ENCODE data around the gene CYP3A7.
"Not testable (repeated sequence)": the region's sequence is repeated elsewhere in the genome, so short reads cannot be mapped to it uniquely, and the experiment has no call there.

The CYP3A7 gene

DNA sequence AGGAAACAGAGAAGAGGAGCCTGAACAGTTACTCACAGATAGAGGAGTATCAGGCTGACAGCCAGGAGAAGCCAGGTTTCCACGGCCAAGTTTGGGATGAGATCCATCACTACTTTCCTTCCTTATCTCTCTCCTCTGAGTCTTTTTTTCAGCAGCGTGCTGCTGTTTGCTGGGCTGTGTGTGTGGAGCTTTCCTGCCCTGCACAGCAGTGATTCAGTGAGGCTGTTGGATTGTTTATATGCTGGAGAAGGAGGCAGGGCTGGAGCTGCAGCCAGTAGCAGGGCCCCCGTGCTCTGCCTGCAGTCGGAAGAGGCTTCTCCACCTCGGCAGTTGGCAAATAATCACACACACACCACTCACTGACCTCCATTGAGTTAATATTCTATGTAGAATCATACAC is at the start of gene CYP3A7:
CYP3A7 (minus strand) TSS at position 210 of the 400 bp plus-strand sequence; CDS start at position 107, 103 bp downstream.
- DNase-seq = no peak

GRCh38 chr7:99784007-99784406 is 49.0 kb upstream of the CYP3A7 start, which contains the start of gene CYP3A4:
CYP3A4 (minus strand) TSS chr7:99784184; CDS start chr7:99784081, 103 bp downstream.
- no peak for DNase-seq

DNA sequence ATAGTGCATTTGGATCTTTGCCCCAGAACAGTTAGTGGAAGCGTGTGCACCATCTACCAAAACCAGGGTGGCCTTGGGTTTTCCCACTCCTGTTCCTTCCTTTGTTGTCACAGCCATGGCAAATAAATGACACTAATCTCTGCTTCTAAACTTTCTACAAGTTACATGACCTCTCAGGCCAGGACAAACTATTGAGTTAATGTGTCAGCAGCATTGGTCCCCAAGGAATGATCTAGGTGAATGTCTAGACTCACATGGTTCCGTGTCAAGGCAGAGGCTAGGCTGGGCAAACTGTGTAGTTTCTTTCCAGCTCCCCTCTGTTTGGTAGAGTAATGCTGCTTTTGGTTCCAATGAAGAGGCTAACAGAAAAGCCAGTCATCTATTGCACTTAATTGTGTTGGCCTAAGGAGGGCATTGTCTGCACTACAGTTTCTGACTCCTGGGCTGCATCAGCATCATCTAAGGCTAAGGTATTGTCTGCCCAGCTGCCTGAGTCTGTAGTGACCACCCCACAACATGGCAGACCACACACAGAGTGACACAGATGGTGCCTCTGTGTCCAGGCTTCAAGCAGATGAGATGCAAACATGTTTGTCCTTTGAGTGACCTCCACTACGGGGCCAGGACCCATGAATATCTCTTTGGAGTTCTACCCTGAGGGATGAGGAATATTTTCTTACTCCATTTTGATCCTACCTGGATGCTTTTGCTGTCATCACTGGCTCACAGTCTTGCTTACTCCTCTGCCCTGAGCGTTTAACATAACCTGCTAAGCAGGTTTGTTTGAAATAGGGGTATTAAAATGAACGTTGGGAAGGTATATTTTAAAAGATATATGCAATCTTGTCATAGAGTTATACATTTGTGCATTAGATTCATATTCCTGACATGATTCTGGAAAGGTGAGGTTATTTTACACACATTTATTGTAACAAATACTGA is 47.3 kb upstream of the CYP3A7 start:
- DNase-seq = no peak

- no peak for DNase-seq
Measured at GRCh38 chr7:99780588-99780987, 45.6 kb upstream of the CYP3A7 start.

GRCh38 chr7:99779949-99780348 is 45.0 kb upstream of the CYP3A7 start:
- no peak for DNase-seq

GRCh38 chr7:99778880-99779279 is 43.9 kb upstream of the CYP3A7 start:
- no peak for DNase-seq

DNA sequence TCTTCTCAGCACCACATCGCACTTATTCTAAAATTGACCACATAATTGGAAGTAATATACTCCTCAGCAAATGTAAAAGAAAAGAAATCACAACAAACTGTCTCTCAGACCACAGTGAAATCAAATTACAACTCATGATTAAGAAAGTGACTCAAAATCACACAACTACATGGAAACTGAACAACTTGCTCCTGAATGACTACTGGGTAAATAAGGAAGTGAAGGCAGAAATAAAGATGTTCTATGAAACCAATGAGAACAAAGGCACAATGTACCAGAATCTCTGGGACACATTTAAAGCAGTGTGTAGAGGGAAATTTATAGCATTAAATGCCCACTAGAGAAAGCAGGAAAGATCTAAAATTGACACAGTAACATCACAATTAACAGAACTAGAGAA is 38.4 kb upstream of the CYP3A7 start:
- DNase-seq = not testable (repeated sequence)

GRCh38 chr7:99772565-99772964 is 37.6 kb upstream of the CYP3A7 start:
- DNase-seq = no peak

- not testable (repeated sequence) for DNase-seq
Measured at GRCh38 chr7:99769494-99769893, 34.5 kb upstream of the CYP3A7 start.

DNA sequence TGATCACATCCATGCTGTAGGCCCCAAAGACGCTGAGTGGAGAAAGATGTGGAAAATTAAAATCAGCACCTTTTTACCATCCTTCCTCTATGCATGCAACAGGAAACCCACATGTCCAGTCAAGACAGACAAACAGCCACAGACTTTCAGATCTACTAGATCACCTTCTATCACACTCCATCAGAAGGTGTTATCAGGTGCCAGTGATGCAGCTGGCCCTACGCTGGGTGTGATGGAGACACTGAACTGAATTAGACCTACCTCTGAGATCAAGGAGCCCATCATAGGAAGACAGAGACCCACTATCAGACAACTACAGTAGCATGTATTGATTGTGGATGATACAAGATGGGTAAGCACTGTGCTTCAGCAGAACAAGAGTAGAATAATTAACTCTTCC is 33.5 kb upstream of the CYP3A7 start:
- DNase-seq = no peak

- DNase-seq = no peak
Measured at GRCh38 chr7:99767662-99768061, 32.7 kb upstream of the CYP3A7 start.

- DNase-seq = no peak
Measured at GRCh38 chr7:99766484-99767099, 31.6 kb upstream of the CYP3A7 start.

GRCh38 chr7:99764478-99764877 is 29.5 kb upstream of the CYP3A7 start:
- DNase-seq = no peak

- no peak for DNase-seq
Measured at GRCh38 chr7:99762680-99763327, 27.8 kb upstream of the CYP3A7 start.

- DNase-seq = no peak
Measured at GRCh38 chr7:99755085-99755484, 20.1 kb upstream of the CYP3A7 start.

DNA sequence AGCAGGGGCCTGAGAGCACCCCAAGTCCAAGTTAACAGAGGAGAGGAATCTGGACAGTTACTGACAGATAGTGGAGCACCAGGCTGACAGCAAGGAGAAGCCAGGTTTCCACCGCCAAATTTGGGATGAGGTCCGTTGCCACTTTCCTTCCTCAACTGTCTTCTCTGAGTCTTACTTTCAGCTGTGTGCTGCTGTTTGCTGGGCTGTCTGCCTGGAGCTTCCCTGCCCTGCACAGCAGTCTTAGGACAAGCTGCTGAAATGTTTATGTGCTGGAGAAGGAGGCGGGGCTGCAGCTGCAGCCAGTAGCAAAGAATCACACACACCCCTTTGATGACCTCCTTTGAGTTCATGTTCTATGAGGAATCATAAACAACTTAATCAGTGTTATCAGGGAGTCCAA is 17.4 kb upstream of the CYP3A7 start:
- DNase-seq = no peak

DNA sequence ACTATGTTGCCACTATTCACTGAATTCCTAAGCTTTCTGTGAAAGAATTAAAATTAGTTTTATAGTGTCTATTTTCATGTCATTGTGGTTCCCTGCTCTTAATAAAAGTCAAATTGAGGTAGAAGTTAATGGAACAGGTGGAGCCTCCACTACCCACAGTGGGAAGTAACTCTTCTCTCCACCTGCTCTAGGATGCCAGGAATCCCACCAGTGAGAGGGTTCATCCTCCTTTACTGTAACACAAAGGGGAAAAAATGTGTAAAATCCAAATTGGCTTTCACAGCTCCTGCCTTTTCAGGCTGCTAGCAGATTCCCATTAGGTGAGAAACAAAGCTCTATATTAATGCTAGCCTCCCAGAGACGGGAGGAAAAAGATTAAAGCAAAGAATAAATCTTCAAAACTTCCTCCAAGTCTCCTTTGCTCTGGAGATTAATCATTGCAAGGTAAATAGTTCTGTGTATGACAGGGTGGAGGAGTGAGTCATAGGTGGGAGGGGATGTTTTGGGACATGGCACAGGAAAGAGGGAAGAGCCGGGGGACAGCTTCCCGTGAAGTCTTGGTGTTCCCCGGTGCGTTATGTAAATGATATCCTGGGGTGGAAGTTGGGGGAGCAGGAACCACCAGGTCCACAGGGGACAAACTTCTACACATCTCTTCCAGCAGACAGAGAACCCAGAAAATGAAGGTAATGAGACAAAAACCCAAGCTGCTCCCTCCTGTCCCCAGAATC is 16.5 kb upstream of the CYP3A7 start:
- DNase-seq = not testable (repeated sequence)

- DNase-seq = no peak
Measured at GRCh38 chr7:99748846-99749579, 14.0 kb upstream of the CYP3A7 start.

- DNase-seq = not testable (repeated sequence)
Measured at GRCh38 chr7:99746915-99747314, 11.9 kb upstream of the CYP3A7 start.

DNA sequence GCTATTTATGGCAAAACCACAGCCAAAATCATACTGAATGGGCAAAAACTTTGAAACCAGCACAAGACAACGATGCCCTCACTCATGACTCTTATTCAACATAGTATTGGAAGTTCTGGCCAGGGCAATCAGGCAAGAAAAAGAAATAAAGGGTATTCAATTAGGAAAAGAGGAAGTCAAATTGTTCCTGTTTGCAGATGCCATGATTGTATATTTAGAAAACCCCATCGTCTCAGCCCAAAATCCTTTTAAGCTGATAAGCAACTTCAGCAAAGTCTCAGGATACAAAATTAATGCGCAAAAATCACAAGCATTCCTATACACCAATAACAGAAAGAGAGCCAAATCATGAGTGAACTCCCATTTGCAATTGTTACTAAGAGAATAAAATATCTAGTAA is 10.4 kb upstream of the CYP3A7 start:
- DNase-seq = not testable (repeated sequence)

- no peak for DNase-seq
Measured at GRCh38 chr7:99742737-99743394, 7.9 kb upstream of the CYP3A7 start.

DNA sequence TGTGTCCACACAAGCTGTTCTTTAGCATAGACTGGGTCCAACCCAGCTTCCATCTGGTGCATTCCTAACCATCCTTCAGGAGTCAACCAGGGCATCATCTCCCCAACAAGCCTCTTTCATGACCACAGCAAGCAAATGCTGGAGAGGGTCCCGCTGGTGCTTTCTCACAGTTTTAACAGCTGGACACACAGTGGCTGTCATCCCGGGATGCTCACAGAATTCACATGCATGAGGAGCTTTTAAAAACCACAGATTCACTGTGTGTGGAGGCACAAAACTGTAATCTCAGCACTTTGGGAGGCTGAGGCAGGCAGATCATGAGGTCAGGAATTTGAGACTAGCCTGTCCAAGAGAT is 6.4 kb upstream of the CYP3A7 start:
- DNase-seq = no peak

Measured in activated CD4-positive, alpha-beta T cell treated with anti-CD3 and anti-CD28 coated beads for 1 hour (primary cell).